ENCODE results near the gene MTHFD2L. TPM values are rescaled to one million over a fixed set of nuclear protein-coding genes. Genes with fewer than 3 reads are reported as not detected.

MTHFD2L gene
- total RNA-seq, 1 donor from 2014 or later: 5.5 TPM

DNA sequence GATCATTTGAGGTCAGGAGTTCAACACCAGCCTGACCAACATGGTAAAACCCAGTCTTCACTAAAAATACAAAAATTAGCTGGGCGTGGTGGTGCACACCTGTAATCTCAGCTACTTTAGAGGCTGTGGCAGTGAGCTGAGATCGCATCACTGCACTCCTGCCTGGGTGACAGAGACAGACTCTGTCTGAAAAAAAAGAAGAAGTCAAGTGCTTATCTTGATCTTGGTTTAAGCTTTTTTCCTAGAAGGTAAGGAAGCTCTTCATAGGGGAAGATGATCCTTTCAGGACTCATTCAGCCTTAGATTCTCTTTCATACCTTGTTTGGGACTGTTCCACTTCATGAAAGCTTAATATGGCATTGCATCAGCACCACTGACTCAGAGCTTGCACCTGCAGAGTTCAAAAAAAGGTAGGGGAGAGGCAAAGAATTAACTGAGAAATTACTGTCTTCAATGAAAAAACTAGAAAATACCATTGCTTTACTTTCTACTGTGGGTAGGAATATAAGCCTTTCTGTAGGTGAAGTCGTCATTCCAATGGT lies 79.6 kb downstream of the MTHFD2L start:
- DNase-seq (ENCODE audit: low read depth): no peak
- no peak overlapping the region for H3K4me3 ChIP-seq (ENCODE audit: low read depth, low read length)
- no peak for TF ChIP-seq CTCF (conservative IDR thresholded peaks at IDR 0.05; ENCODE audit: low read depth, low read length)

- H3K4me3 ChIP-seq (ENCODE audit: low read depth, low read length): no peak overlapping the region
- no peak for DNase-seq (ENCODE audit: low read depth)
- TF ChIP-seq CTCF (conservative IDR thresholded peaks at IDR 0.05; ENCODE audit: low read depth, low read length): no peak
Observed at GRCh38 chr4:74244049-74244448, 86.1 kb downstream of the MTHFD2L start.

- no peak overlapping the region for H3K4me3 ChIP-seq (ENCODE audit: low read depth, low read length)
- TF ChIP-seq CTCF (conservative IDR thresholded peaks at IDR 0.05; ENCODE audit: low read depth, low read length): no peak
- no peak for DNase-seq (ENCODE audit: low read depth)
Observed at GRCh38 chr4:74252933-74253332, 95.0 kb downstream of the MTHFD2L start.

GRCh38 chr4:74254386-74254785 lies 96.5 kb downstream of the MTHFD2L start:
- no peak for TF ChIP-seq CTCF (conservative IDR thresholded peaks at IDR 0.05; ENCODE audit: low read depth, low read length)
- no peak overlapping the region for H3K4me3 ChIP-seq (ENCODE audit: low read depth, low read length)
- no peak for DNase-seq (ENCODE audit: low read depth)

GRCh38 chr4:74255096-74255495 lies 97.2 kb downstream of the MTHFD2L start:
- no peak for DNase-seq (ENCODE audit: low read depth)
- TF ChIP-seq CTCF (conservative IDR thresholded peaks at IDR 0.05; ENCODE audit: low read depth, low read length): no peak
- no peak overlapping the region for H3K4me3 ChIP-seq (ENCODE audit: low read depth, low read length)

GRCh38 chr4:74258963-74259362 lies 101.0 kb downstream of the MTHFD2L start:
- no peak for TF ChIP-seq CTCF (conservative IDR thresholded peaks at IDR 0.05; ENCODE audit: low read depth, low read length)
- no peak overlapping the region for H3K4me3 ChIP-seq (ENCODE audit: low read depth, low read length)
- DNase-seq (ENCODE audit: low read depth): no peak

DNA sequence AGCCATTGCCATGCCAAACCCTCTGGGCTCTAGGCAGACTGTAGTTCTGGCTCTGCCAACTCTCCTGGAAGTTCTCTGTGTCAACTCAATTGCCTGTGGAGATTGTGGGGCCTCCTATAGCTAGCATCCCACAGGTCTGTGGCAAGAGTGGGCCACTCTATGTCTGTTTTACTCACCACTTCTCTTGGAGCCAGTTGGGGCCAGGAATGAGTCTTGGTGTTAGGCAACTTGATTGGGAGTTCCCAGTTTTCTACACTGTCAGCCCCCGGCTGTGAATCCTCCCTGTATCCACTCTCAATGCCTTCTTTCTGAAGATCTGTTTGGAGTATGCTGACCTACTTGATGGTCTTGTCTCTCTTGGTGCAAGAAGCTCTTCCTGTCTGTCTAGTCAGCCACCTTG lies 102.1 kb downstream of the MTHFD2L start:
- TF ChIP-seq CTCF (conservative IDR thresholded peaks at IDR 0.05; ENCODE audit: low read depth, low read length): no peak
- DNase-seq (ENCODE audit: low read depth): no peak
- no peak overlapping the region for H3K4me3 ChIP-seq (ENCODE audit: low read depth, low read length)

All from epithelial cell of proximal tubule (primary cell).